GM19025 (cell line): ENCODE results near the gene ACAD8.

ENCODE experiments used
- ATAC-seq: cut with Tn5 transposase; IDR thresholded peaks from one replicate; pipeline ENCODE4 v1.9.1; 2021; ENCODE audit warnings: mild to moderate bottlenecking, low read depth, moderate library complexity; ENCODE audit not compliant: unreplicated experiment

ACAD8 gene

GRCh38 chr11:134253188-134253993, at the start of gene ACAD8, which contains the start of gene THYN1:
Gene ACAD8, plus strand, starts transcription at chr11:134253568. Its CDS starts 33 bp downstream, at chr11:134253601.
Gene THYN1, minus strand, starts transcription at chr11:134253352. Its CDS starts 470 bp downstream, at chr11:134252882.
- ATAC-seq = peak; percentile 98

- no peak for ATAC-seq
These were observed 47.6 kb upstream of the ACAD8 start for GRCh38 chr11:134205729-134206128.

- no peak for ATAC-seq
These were observed 47.2 kb upstream of the ACAD8 start for GRCh38 chr11:134206185-134206584.

- no peak for ATAC-seq
These were observed 45.7 kb upstream of the ACAD8 start for GRCh38 chr11:134207538-134208239.

- no peak for ATAC-seq
These were observed 37.5 kb upstream of the ACAD8 start for GRCh38 chr11:134215836-134216235.

- no peak for ATAC-seq
These were observed 36.6 kb upstream of the ACAD8 start for GRCh38 chr11:134216816-134217215.

- ATAC-seq = no peak
These were observed 30.2 kb upstream of the ACAD8 start for GRCh38 chr11:134223121-134223520.

- peak; percentile 62 for ATAC-seq
These were observed 29.3 kb upstream of the ACAD8 start, which contains the start of the genes NCAPD3 and VPS26B for GRCh38 chr11:134223836-134224709. Gene NCAPD3, minus strand, starts transcription at chr11:134223967. Its CDS starts 41 bp downstream, at chr11:134223926. Gene VPS26B, plus strand, starts transcription at chr11:134224671. Its CDS starts 452 bp downstream, at chr11:134225123.

GRCh38 chr11:134224710-134225664, 28.4 kb upstream of the ACAD8 start:
- ATAC-seq = peak; percentile 15

- no peak for ATAC-seq
These were observed 26.5 kb upstream of the ACAD8 start for GRCh38 chr11:134226806-134227325.

GRCh38 chr11:134228625-134229024, 24.7 kb upstream of the ACAD8 start:
- ATAC-seq = peak; percentile 48

- no peak for ATAC-seq
These were observed 24.1 kb upstream of the ACAD8 start for GRCh38 chr11:134229126-134229790.

- no peak for ATAC-seq
These were observed 23.0 kb upstream of the ACAD8 start for GRCh38 chr11:134230339-134230738.

GRCh38 chr11:134231958-134232659, 21.3 kb upstream of the ACAD8 start:
- no peak for ATAC-seq

GRCh38 chr11:134233729-134234179, 19.6 kb upstream of the ACAD8 start:
- no peak for ATAC-seq

GRCh38 chr11:134235399-134235798, 18.0 kb upstream of the ACAD8 start:
- no peak for ATAC-seq

- ATAC-seq = no peak
These were observed 16.4 kb upstream of the ACAD8 start for GRCh38 chr11:134236834-134237556.
